CD4-positive, alpha-beta T cell treated with Interferon alpha-2 for 1 hour (primary cell): ENCODE measurements around the gene CA9.

Experiments
- DNase-seq, 2 donors: peaks; one replicate each; pipeline ENCODE4 v3.0.0-alpha.2; 2020 to 2022

The CA9 gene

DNA sequence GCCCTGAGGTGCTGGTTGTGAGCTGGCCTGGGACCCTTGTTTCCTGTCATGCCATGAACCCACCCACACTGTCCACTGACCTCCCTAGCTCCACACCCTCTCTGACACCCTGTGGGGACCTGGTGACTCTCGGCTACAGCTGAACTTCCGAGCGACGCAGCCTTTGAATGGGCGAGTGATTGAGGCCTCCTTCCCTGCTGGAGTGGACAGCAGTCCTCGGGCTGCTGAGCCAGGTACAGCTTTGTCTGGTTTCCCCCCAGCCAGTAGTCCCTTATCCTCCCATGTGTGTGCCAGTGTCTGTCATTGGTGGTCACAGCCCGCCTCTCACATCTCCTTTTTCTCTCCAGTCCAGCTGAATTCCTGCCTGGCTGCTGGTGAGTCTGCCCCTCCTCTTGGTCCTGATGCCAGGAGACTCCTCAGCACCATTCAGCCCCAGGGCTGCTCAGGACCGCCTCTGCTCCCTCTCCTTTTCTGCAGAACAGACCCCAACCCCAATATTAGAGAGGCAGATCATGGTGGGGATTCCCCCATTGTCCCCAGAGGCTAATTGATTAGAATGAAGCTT lies 6.1 kb downstream of the CA9 start:
- no peak for DNase-seq

DNA sequence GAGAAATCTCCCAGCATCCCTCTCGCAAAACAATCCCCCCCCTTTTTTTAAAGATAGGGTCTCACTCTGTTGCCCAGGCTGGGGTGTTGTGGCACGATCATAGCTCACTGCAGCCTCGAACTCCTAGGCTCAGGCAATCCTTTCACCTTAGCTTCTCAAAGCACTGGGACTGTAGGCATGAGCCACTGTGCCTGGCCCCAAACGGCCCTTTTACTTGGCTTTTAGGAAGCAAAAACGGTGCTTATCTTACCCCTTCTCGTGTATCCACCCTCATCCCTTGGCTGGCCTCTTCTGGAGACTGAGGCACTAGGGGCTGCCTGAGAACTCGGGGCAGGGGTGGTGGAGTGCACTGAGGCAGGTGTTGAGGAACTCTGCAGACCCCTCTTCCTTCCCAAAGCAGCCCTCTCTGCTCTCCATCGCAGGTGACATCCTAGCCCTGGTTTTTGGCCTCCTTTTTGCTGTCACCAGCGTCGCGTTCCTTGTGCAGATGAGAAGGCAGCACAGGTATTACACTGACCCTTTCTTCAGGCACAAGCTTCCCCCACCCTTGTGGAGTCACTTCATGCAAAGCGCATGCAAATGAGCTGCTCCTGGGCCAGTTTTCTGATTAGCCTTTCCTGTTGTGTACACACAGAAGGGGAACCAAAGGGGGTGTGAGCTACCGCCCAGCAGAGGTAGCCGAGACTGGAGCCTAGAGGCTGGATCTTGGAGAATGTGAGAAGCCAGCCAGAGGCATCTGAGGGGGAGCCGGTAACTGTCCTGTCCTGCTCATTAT lies 6.8 kb downstream of the CA9 start:
- no peak for DNase-seq

DNA sequence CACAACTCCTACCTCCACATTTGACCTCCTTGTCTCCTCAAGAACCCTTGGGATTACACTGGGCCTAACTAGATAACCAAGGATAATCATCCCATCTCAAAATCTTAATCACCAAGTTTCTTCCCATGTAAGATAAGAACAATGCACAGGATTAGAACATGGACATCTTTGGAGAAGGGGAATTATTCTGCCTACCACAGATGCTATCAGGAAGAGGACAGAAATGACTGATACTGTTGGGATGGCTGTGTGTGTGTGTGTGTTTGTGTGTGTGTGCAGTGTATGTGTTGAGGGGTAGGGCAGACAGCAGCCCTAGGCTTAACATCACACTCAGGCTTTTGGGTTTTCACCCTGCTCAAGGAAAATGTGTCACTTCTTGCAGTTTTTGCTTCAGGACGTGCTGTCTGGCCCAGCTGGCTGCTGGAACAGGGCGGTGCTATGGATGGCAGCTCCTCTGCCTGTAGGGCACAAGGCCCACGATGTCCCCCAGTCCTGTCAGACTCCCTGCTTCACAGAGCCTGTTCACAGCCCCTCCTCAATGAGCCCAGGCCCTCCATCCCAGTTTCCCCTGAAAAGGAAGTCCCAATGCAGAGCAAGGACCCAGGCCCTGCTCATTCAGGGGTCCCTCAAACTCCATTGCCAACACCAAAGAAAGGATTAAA lies 7.7 kb downstream of the CA9 start:
- DNase-seq = no peak

DNA sequence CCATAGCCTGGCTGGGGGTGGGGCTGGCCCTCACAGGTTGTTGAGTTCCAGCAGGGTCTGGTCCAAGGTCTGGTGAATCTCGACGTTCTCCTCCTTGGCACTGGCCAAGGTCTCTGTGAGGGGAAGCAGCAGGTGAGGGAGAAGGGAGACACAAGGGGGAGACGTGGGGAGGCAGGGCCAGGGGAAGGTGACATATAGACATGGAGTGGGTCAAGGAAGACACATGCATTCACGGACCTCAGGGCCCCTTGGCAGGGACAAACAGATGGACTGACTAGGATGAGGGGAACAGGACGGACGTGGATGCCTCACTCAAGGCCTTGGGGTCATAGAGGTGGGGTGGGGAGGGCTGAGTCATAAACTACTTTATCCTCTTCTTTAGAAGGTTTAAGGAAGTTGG lies 8.3 kb downstream of the CA9 start:
- no peak for DNase-seq

DNA sequence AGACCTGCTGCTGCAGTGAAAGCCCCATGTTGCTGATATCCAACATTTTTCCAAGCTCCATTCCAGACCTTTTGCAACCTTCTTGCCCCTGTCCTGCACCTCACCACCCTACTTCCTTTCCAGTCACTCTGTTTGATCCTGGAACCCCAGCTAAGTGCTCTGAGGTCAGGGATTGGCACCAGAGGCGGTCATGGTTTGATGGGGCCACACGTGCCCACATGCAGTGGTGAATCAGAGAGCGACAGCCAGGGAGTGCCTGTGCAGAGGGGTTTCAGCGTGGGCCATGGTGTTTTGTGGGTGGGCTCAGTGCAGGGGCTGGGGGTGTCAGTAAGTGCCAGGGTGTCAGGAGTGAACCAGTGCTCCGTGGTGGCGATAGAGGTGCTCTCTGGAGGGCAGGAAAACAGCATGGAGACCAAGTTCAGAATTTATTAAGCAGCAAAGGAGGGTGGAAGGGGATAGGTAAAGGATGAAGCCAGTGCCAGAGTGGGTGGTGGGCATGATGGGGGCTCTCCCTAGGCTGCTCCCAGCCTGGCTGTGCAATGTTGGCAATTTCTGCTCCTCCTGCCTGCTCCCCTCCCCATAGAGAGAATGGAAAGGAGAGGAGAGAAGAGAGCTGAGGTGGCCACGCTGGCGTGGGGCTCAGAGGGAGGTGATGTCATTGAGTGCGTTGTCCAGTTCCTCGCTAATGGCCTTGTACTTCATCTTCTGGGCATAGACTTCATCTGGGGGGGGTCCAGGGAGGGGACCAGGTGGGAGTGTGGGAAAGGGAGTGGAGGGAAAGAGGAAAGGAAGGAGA lies 9.0 kb downstream of the CA9 start:
- no peak for DNase-seq

DNA sequence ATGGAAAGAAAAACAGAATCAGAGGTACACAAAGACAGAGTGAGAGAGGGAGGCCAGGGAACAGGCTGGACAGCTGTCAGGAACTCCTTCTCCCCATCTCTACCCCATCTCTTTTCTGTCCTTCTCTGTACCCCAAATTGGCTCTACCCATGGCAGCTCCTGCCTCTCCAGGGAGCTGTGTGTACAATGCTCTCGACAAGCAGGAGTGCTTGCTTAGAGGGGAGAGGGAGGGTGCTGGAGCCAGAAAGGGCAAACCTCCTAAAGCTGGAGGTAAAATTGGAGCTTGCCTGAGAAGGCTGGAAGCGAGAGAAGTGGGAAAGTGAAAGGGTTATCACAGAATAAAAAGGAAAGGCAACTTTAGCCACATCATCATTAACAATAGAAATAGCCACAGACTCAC lies 9.6 kb downstream of the CA9 start:
- DNase-seq = no peak

DNA sequence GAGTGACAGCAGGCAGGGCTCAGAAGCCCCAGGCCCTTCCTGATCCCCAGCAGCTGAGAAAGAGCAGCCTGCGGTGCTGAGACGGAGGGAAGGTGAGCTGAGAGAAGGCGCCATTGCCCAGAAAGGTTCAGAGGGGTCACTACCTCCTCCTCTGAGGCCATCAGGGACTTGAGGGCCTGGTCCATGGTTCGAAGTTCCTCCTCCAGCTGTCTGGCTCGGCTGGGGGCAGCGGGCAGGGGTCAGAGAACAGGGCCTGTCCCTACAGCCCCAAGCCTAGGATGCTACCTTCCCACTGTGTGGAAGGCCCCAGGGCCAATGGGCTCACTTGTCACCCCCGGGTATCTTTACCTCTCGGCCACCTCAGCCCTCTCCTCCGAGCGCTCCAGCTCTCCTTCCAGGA lies 11.2 kb downstream of the CA9 start:
- no peak for DNase-seq

DNA sequence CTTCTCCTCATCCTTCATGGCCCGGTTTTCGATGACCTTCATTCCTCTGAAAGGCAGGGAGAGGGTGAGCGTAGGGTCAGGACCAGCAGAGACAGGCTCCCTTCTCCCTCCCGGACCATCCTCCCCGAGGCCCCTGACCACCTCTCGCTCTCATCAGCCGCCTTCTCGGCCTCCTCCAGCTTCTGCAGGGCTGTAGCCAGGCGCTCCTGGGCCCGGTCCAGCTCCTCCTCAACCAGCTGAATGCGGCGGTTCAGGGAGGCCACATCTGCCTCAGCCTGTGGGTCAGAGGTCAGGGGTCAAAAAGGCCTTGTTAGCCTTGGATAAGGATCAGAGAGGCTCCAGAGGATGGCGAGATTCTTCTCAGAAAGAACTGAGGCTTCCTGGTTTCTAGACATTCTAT lies 11.8 kb downstream of the CA9 start:
- no peak for DNase-seq

DNA sequence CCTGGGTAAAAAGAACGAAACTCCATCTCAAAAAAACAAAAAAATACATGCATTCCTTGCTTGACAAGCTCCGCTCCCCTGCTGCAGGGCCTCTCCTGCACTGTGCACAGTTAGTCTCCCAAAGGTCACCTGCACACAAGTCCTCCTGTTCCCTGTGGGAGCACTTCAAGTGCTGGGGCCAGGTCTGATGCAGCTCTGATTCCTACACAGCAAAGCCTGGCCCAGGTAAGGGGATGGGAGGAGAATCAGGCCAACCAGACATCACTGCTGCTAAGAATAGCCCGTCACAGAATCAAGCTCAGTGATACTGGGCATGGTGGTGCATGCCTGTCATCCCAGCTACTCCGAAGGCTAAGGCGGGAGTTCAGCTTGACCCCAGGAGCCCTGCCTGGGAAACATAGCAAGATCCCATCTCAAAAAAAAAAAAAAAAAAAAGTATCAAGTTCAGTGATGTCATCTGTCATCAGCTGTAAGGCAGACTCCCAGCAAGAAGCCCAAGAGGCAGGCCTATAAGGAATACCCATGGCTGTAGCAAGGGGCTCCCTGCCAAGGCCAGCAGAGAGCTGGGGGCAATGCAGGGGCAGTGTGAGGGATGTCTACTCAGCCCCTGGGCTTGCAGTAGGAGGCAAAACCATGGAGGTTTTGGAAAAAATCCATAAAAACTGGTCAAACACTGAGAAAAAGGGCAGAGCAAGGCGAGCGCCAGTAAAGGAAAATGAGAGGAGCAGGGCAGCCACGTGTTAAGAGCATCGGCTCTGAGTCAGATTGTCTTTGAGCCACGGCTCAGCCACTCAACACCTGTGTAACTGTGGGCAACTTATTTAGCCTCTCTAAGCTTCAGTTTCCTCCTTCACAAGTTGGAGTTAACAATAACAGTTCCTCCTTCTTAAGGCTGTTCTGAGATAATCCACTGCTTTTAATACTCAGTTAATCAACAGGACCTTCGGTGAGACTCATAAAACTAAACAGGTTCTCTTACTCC lies 12.8 kb downstream of the CA9 start:
- no peak for DNase-seq

DNA sequence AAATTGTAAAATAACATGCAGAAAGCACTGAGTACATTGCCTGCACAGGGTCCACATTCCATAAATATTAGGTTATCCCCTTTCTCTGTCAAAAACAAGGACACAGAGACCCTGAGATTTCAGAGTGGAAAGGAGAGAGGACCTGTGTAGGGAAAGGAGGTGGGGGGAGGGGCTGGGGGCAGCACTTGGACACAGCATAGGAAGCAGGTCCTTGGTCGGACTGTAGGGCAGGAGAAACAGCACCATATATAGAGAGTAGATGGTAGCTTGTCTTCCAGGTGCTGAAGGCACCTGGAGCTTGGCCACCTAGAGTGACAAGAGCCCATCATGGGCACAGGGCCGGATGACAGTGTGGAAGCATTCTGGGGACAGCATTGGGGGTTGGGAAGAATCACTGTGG lies 13.6 kb downstream of the CA9 start:
- DNase-seq = no peak

DNA sequence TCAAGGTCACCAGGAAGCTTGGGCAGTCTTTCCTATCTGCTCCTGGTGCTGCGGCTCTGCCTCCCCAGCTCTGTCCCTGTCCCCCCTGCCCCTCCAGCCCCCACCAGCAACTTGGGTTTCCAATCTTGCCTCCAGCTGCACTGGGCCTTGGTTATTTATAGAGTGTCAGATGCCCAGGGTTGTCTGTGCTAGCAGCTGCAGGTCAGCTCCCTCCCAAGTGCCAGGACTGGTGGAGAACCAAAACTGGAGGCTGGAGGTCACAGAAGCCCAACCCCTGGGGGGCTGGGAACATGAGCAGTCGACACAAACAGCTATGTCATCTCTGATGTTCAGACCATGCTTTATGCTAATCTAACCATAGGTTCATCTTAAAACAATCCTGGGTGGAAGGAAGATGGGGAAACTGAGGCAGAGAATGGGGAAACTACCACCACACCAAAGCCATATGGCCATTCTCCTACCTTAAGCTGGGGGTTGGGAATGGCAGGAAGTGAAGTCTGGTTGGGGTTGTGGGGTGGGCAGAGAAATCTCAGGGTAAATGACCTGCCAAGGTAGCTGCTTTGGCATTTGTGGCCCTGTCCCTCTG lies 14.3 kb downstream of the CA9 start:
- DNase-seq = no peak

DNA sequence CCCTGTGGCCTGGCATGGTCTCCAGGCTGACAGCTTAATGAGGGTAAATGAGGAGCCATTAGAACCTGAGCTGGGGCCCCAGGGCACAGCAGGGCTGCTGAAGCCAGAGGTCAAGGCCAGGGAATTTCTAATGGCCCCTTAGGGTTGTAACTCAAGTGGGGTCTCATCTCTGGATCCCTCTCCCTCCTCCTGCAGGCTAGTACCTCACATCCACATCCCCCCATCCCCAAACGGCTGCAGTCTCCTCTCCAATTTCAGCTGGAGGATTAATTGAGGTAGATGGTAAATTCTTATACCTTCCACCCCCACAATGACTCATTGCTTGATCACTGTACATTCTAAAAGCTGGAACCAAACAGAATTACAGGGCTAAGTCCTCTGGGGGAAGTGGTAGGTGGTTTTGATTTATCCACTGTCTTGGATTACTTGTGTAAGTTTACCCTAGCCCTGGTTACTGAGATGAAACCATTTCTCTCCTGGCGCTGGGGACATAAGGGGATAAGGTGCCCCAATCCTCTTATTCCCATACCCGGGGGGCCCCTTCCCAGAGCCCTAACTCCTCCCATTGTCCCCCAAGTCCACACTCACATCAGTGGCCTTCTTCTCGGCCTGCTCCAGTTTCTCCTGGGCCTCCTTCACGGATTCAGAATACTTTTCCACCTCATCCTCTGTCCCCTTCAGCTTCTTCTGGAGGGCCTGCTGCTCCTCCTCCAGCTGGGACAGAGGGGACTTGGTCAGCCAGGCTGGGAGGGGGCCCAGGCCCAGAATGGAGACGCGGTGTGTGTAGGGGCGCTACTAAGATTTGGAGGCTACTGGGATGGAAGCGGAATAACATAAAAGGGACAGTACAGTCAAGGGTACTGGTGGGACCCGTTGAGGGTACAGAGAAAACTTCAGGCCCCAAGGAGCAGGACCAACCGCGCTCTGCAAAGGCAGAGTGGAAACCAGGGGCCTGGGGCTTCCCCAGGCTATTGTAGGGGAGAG lies 15.1 kb downstream of the CA9 start:
- DNase-seq = no peak

DNA sequence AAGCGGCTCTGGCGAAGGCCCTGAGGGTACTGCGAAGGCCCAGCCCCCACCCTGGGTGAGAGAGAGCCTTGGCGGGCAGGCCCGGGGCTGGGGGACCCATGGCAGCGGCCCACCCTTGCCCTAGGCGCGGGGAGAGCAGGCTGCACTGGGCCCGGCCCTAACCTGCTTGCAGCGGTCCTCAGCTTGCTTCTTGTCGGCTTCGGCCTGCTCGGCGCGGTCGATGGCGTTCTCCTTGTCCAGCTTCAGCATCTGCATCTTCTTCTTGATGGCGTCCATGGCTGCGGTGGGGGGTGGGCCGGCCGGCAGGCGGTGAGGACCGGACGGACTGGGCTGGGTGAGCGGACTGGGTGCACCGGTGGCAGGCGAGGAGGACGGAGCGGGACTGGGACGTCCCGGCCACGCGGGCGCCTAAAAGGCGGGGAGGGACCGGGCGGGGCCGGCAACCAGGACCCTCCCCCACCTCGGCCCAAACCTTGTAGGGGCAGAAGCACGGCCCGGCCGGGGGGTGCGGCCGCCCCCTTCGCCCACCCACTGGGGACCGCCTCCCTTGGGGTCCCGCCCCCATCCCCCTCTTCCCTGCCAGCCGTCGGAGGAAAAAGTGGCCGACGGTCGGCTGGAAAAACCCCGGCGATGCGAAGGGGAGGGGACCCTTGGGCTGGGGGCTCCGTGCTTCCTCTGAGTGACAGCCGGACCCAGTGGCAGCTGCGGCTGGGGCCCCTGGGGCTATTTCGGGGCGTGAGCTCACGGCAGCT lies 16.0 kb downstream of the CA9 start, which contains the start of gene TPM2:
TSS of gene TPM2 (minus strand) at position 384 of the 752 bp plus-strand sequence. CDS start at position 276, 108 bp downstream.
- no peak for DNase-seq

DNA sequence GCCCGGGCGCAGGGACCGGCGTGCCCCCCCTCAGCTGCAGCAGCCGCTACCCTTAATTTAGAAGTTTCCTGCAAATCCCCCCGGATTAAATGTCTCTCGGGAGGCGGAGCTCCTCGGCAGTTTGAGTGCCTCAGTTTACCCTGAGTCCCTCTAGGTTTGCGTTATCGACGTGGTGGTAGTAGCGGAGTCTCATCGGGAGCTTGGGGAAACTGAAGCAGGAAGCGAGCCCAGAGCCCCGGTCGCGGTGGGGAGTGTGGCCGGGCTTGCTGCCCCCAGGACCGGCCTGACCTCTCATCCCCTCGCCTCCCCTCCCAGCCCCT lies 16.5 kb downstream of the CA9 start:
- no peak for DNase-seq

DNA sequence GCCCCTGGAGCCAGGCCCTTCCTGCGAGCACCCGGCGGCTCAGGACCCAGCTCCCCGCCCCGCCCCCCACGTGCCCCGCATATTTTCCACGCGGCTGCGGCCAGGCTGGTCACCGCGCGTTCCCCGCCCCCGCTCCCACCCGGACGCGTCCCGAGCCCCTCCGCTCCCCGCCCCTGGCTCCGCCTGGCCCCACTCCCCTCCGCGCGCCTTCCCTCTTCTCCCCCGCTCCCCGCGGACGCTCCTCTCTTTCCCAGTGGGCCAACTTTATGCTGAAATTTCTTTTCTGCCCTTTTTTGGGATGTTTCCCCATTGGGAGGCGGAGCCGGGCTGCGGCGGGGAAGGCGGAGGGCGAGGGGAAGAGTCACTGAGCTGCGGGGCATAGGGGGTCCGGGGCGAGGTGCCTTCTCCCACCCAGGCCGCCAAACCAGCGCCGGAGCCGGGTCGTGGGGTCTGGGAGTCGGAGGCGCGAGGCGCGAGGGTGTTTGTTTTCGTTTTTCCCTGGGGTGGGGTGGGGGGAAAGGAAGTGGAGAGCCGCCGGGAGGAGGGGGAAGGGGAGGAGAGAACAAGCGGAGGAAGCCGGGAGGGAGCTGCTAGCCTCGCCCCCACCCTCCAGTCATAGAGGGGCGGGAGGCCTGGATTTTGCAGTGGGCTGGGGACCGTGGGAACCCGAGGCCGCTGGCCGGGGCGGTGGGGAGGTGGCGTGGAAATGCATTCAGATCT lies 17.0 kb downstream of the CA9 start:
- peak in 1 of 2 donors; percentile 37 for DNase-seq

DNA sequence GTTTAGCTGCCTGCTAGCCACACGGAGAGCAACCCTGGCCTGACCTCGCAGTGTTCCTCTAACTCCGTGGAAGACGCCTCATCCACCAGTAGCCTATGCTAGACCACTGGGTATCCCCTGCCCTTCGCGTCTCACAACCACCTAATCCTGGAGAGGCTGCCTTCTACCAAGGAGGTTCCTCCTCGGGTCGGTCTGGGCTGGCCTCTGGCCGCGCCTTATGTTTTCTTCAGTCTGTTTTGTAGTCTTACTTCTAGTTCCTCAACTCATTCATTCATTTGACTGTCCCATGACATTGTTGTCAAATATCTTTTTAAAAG lies 17.6 kb downstream of the CA9 start:
- no peak for DNase-seq

DNA sequence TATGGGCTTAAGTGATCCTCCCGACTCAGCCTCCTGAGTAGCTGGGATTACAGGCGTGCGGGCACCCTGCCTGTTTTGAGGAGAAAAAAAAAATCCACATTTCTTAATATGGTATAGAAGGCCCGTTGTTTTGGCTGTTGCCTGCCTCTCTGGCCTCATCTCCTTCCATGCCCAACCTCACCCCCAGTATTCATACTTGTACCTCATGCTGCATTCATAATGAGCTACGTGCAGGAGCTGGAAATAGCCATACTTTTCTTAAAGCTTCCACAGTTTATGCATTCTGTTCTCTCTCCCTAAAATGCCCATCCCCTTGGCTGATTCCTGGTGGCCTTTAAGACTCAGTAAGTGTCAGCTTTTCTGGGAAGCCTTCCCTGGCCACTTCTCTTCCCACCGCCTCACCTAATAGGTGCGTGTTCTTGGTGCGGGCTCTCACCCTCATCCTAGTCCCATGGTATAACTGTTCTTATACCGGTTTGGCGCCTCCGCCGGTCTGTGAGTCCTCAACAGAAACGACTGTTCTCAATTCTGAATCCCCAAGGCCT lies 18.1 kb downstream of the CA9 start:
- DNase-seq = no peak

DNA sequence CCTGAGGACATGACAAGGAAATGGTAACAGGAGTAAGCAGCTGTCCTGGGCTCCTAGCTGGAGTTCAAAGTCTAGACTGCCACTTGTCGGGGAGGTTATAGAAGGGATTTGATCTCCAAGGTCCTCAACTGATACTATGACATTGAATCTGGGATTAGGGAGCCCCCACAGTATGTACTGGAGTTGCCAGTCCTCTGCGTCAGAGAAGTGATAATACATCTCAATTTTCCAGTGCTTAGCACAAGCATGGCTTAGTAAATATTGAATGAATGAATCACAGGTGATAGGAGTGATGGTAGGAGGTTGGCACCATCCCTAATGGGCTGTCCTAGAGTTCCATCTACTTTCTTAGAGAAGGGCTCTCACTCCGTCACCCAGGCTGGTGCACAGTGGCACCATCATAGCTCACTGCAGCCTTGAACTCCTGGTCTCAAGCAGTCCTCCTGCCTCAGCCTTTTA lies 22.2 kb downstream of the CA9 start:
- no peak for DNase-seq
